Panc1 (cell line): ENCODE results near the gene KIF2A. TPM values are rescaled to one million over a fixed set of nuclear protein-coding genes. Genes with fewer than 3 reads are reported as not detected.

Source experiments
- ATAC-seq: fragments of 200-7000 bp; cut with Tn5 transposase; 2 replicates; pipeline ENCODE4 v1.9.1; 2020; ENCODE audit warnings: mild to moderate bottlenecking, moderate library complexity
- BruUV-seq: library from RNA; stranded (reverse); fragments of 400-500 nt; replicated peaks from 2 replicates; lab custom pipeline; 2021; lab: Mats Ljungman, UMichigan
- CTCF ChIA-PET: fragments of 300-600 bp; sonication (Branson Sonifier 250); formaldehyde crosslinking; loops from one replicate; lab custom pipeline; 2022; ENCODE audit warnings: antibody characterized with exemption; lab: Charles Lee
- POLR2A ChIA-PET: fragments of 300-600 bp; sonication (Branson Sonifier 250); formaldehyde crosslinking; loops from one replicate; lab custom pipeline; 2022; ENCODE audit warnings: antibody characterized with exemption; lab: Charles Lee
- DNase-seq: peaks from one replicate; pipeline ENCODE4 v3.0.0-alpha.2; 2010; ENCODE audit warnings: low read depth, low spot score
- H3K27ac ChIP-seq: 2 replicates; pipeline ENCODE4 v1.5.1; 2011; ENCODE audit warnings: mild to moderate bottlenecking, low read length, inconsistent platforms
- H3K27me3 ChIP-seq: fragments of 200-500 bp; sonication (Bioruptor generic); 2 replicates; pipeline ENCODE4 v1.6.0; 2014; ENCODE audit warnings: low read length, inconsistent platforms; ENCODE audit not compliant: control insufficient read depth, insufficient read depth
- H3K36me3 ChIP-seq: fragments of 200-500 bp; sonication (Bioruptor generic); 2 replicates; pipeline ENCODE4 v1.5.1; 2014; ENCODE audit warnings: inconsistent platforms, mild to moderate bottlenecking, low read length, moderate library complexity; ENCODE audit not compliant: control insufficient read depth, insufficient read depth
- H3K4me1 ChIP-seq: 2 replicates; pipeline ENCODE4 v1.5.1; 2011; ENCODE audit warnings: inconsistent platforms, mild to moderate bottlenecking, low read length, moderate library complexity; ENCODE audit not compliant: control insufficient read depth, insufficient read depth
- H3K4me3 ChIP-seq, 2 experiments: 2 replicates each; pipeline ENCODE4 v1.5.1; 2011 to 2012; ENCODE audit warnings: low read depth in 2 of 2, low read length in 2 of 2, mild to moderate bottlenecking in 2 of 2, inconsistent platforms in 1 of 2, moderate library complexity in 1 of 2
- H3K9me3 ChIP-seq: fragments of 200-500 bp; sonication (Bioruptor generic); 2 replicates; pipeline ENCODE4 v1.5.1; 2014; ENCODE audit warnings: low read depth, mild to moderate bottlenecking, inconsistent platforms, low read length, moderate library complexity; ENCODE audit not compliant: control insufficient read depth, insufficient read depth
- CTCF ChIP-seq: fragments of 450-650 bp; IDR thresholded peaks from 2 replicates; pipeline ENCODE4 v1.5.1; 2017; ENCODE audit warnings: mild to moderate bottlenecking
- POLR2AphosphoS5 ChIP-seq: IDR thresholded peaks from 2 replicates; pipeline ENCODE4 v1.6.1; 2012; ENCODE audit warnings: mild to moderate bottlenecking, low read depth, low read length, moderate library complexity
- REST ChIP-seq, 2 experiments: IDR thresholded peaks; 2 replicates each; pipeline ENCODE4 v1.6.1; 2011 to 2012; ENCODE audit warnings: low read depth in 2 of 2, control low read depth in 1 of 2, low read length in 1 of 2, mild to moderate bottlenecking in 1 of 2, moderate library complexity in 1 of 2; ENCODE audit not compliant: insufficient read depth in 1 of 2
- SIN3A ChIP-seq: IDR thresholded peaks from 2 replicates; pipeline ENCODE4 v1.6.1; 2012; ENCODE audit warnings: low read depth, mild to moderate bottlenecking, low read length, moderate library complexity, borderline replicate concordance; ENCODE audit not compliant: insufficient read depth
- TCF7L2 ChIP-seq: IDR thresholded peaks from 2 replicates; pipeline ENCODE4 v1.6.1; 2011; ENCODE audit warnings: mild to moderate bottlenecking, low read depth, low read length, inconsistent platforms
- in situ Hi-C: cut with HindIII; loops from 2 replicates; pipeline ENCODE4 v1.10.0; 2016; ENCODE audit warnings: low sequenced_read_pairs, low pct_unique_long_range_greater_than_20kb
- intact Hi-C: fragments of 100-400 bp; cut with micrococcal nuclease; formaldehyde crosslinking; loops from one replicate; pipeline ENCODE4 v1.10.0; 2022; ENCODE audit not compliant: unreplicated experiment
- total RNA-seq: library from RNA; stranded (reverse); gene quantifications from one replicate; pipeline ENCODE4 v1.2.1, GENCODE V29; 2021; ENCODE audit not compliant: unreplicated experiment

KIF2A gene
- total RNA-seq, 1 experiment from 2014 or later: 58.9 TPM

DNA sequence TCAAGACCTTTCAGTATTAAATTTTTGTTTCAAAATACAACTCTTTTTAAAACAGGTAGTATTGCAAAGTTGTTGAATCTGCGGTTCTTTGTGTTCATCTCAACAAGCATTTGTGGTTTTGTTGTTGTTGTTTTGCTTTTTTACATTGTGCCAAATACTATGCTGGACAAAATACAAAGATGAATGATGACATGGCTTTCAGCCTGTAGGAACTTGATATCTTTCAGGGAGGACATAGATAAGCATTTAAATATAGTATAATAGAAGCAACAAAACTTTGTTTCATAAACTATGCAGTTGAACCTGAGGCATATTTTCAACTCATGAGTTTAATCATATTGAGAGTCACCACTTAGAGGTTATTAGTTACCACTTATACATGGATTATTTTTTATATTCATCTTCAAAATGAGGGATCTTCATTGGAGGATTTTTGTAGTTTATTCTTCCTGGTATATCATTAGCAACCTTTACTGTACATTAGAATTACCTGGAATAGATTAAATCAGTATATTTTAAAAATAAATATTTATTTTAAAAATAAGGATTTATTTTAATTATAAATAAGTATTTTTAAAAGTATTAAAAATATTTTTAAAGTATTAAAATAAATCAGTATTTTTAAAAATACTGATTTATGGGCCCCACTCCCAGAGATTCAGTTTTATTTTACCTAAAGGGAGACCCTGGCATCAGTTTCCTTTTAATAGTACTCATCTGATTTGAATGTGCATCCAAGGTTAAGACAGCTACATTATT, 42.9 kb downstream of the KIF2A start:
- ChIA-PET POLR2A (no interaction called here), CTCF (no interaction called here)
- H3K27ac ChIP-seq: no peak overlapping the region
- H3K4me3 ChIP-seq: no peak overlapping the region
- ATAC-seq (no peak), DNase-seq (no peak)
- no peaks in the 10 kb centered on the region for H3K9me3 ChIP-seq
- no peaks in the 10 kb centered on the region for H3K27me3 ChIP-seq
- no peaks in the 10 kb centered on the region for H3K4me1 ChIP-seq
- no peak for TF ChIP-seq POLR2AphosphoS5
- no peak for TF ChIP-seq TCF7L2
- no peak for TF ChIP-seq CTCF
- in situ Hi-C loops: no loop called here
- intact Hi-C loops: no loop called here
- BruUV-seq: no TSS peak
- H3K36me3 ChIP-seq: peaks cover 11% of the 10 kb centered on the region

- no peak overlapping the region for H3K4me3 ChIP-seq
- intact Hi-C loops: no loop called here
- BruUV-seq: no TSS peak
- no peaks in the 10 kb centered on the region for H3K27me3 ChIP-seq
- H3K36me3 ChIP-seq: peaks cover 17% of the 10 kb centered on the region; the same call in 1 of the 2 replicates
- in situ Hi-C loops: no loop called here
- TF ChIP-seq SIN3A: no peak
- TF ChIP-seq REST (IDR thresholded peaks at IDR 0.05; ENCODE audit: insufficient read depth in 1 of 2, low read depth in 2 of 2, low read length in 1 of 2): no peak
- TF ChIP-seq TCF7L2: no peak
- peak; percentile 59; the same call in 1 of the 2 replicates for TF ChIP-seq CTCF
- no peak for TF ChIP-seq POLR2AphosphoS5
- ATAC-seq: peak; percentile 76
- no peaks in the 10 kb centered on the region for H3K4me1 ChIP-seq
- H3K9me3 ChIP-seq: no peaks in the 10 kb centered on the region
- ChIA-PET POLR2A (no interaction called here), CTCF (no interaction called here)
- no peak overlapping the region for H3K27ac ChIP-seq
- peak; percentile 17 for DNase-seq
Measured at GRCh38 chr5:62354028-62354874, 48.2 kb downstream of the KIF2A start.
